SK-N-SH (cell line): ENCODE results near the gene C14orf180. TPM values are rescaled to one million over a fixed set of nuclear protein-coding genes. Genes with fewer than 3 reads are reported as not detected.

Experiments
- CTCF ChIA-PET: fragments of 300-600, 350-600 bp; formaldehyde crosslinking; extraction: SDS; loops from one replicate; lab custom pipeline; 2021; lab: Yijun Ruan, JAX
- POLR2A ChIA-PET: fragments of 350-600 bp; sonication (Branson Sonifier 250); formaldehyde crosslinking; extraction: SDS; loops from one replicate; lab custom pipeline; 2020; ENCODE audit warnings: antibody characterized with exemption, inconsistent platforms; lab: Yijun Ruan, JAX
- DNase-seq: peaks from one replicate; pipeline ENCODE4 v3.0.0; 2012
- H2AFZ ChIP-seq: fragments of 200-600 bp; sonication (generic); 2 replicates; pipeline ENCODE4 v1.8.1; 2016; ENCODE audit warnings: antibody characterized with exemption, mild to moderate bottlenecking, low read depth
- H3F3A ChIP-seq: fragments of 200-600 bp; sonication (generic); replicated peaks from 2 replicates; pipeline ENCODE3; 2016; ENCODE audit warnings: antibody characterized with exemption, mild to moderate bottlenecking; ENCODE audit not compliant: insufficient read depth
- H3K27ac ChIP-seq, 2 experiments: fragments of 200-500 bp in 1 of 2; fragments of 200-600 bp in 1 of 2; sonication (Bioruptor generic) in 1 of 2; sonication (generic), shearing (Covaris generic) in 1 of 2; 2 replicates each; pipeline versions ENCODE4 v1.5.1 to v1.6.1; 2014 to 2016; ENCODE audit warnings: low read depth in 2 of 2, inconsistent platforms in 1 of 2, low read length in 1 of 2, mild to moderate bottlenecking in 1 of 2, mixed read lengths in 1 of 2
- H3K27me3 ChIP-seq: fragments of 200-600 bp; sonication (generic), shearing (Covaris generic); 2 replicates; pipeline ENCODE4 v1.6.1; 2016; ENCODE audit warnings: mixed run types; ENCODE audit not compliant: insufficient read depth
- H3K36me3 ChIP-seq, 2 experiments: fragments of 200-500 bp in 1 of 2; fragments of 200-600 bp in 1 of 2; sonication (Bioruptor generic) in 1 of 2; sonication (generic) in 1 of 2; replicated peaks in 1 of 2; 2 replicates each; pipeline versions ENCODE3 to v1.5.1; 2014 to 2016; ENCODE audit warnings: low read length in 1 of 2, mild to moderate bottlenecking in 1 of 2; ENCODE audit not compliant: insufficient read depth in 2 of 2, control insufficient read depth in 1 of 2
- H3K4me1 ChIP-seq, 2 experiments: fragments of 200-500 bp in 1 of 2; fragments of 200-600 bp in 1 of 2; sonication (Bioruptor generic) in 1 of 2; sonication (generic), shearing (Covaris generic) in 1 of 2; 2 replicates each; pipeline versions ENCODE4 v1.5.1 to v1.6.1; 2014 to 2016; ENCODE audit warnings: low read depth in 1 of 2, low read length in 1 of 2, mixed run types in 1 of 2; ENCODE audit not compliant: insufficient read depth in 2 of 2, control insufficient read depth in 1 of 2
- H3K4me2 ChIP-seq: fragments of 200-600 bp; sonication (generic), shearing (Covaris generic); 2 replicates; pipeline ENCODE4 v1.6.1; 2017; ENCODE audit warnings: mixed run types
- H3K4me3 ChIP-seq, 2 experiments: fragments of 200-500 bp in 1 of 2; fragments of 200-600 bp in 1 of 2; sonication (Bioruptor generic) in 1 of 2; sonication (generic), shearing (Covaris generic) in 1 of 2; 2 replicates each; pipeline versions ENCODE4 v1.5.1 to v1.8.1; 2014 to 2016; ENCODE audit warnings: low read depth in 2 of 2, inconsistent platforms in 1 of 2, low read length in 1 of 2, mild to moderate bottlenecking in 1 of 2, mixed read lengths in 1 of 2, moderate library complexity in 1 of 2
- H3K79me2 ChIP-seq: fragments of 200-600 bp; sonication (generic); 2 replicates; pipeline ENCODE4 v1.8.1; 2017; ENCODE audit warnings: mild to moderate bottlenecking; ENCODE audit not compliant: insufficient read depth
- H3K9ac ChIP-seq: fragments of 200-600 bp; sonication (generic); 2 replicates; pipeline ENCODE4 v1.6.1; 2017; ENCODE audit warnings: mixed run types
- H3K9me2 ChIP-seq: fragments of 200-600 bp; sonication (generic); 2 replicates; pipeline ENCODE4 v1.6.1; 2017; ENCODE audit warnings: mixed run types
- H3K9me3 ChIP-seq: fragments of 200-600 bp; sonication (generic); 2 replicates; pipeline ENCODE4 v1.6.1; 2017; ENCODE audit warnings: mixed run types, mild to moderate bottlenecking, moderate library complexity
- H4K20me1 ChIP-seq: fragments of 200-600 bp; sonication (generic); 2 replicates; pipeline ENCODE4 v1.6.1; 2017; ENCODE audit warnings: mild to moderate bottlenecking, mixed run types; ENCODE audit not compliant: insufficient read depth
- CHD2 ChIP-seq: fragments of 150-350 bp; IDR thresholded peaks from 2 replicates; pipeline ENCODE4 v1.6.1; 2018; ENCODE audit warnings: low read length; ENCODE audit not compliant: partially characterized antibody
- CTCF ChIP-seq: fragments of 200-600 bp; sonication (generic); IDR thresholded peaks from 2 replicates; pipeline ENCODE4 v1.6.1; 2017; ENCODE audit warnings: antibody characterized with exemption, mild to moderate bottlenecking, moderate library complexity
- EZH2phosphoT487 ChIP-seq: fragments of 200-600 bp; sonication (generic); IDR thresholded peaks from 2 replicates; pipeline ENCODE4 v1.6.1; 2017; ENCODE audit warnings: low read depth, mixed run types, mild to moderate bottlenecking, antibody characterized with exemption, moderate library complexity, borderline replicate concordance
- GABPA ChIP-seq: IDR thresholded peaks from 2 replicates; pipeline ENCODE4 v1.4.0; 2012; ENCODE audit warnings: low read depth, mild to moderate bottlenecking
- JUND ChIP-seq: IDR thresholded peaks from 2 replicates; pipeline ENCODE4 v1.4.0; 2012
- MAX ChIP-seq: IDR thresholded peaks from 2 replicates; pipeline ENCODE4 v1.4.0; 2012; ENCODE audit warnings: low read depth
- PBX3 ChIP-seq: IDR thresholded peaks from 2 replicates; pipeline ENCODE4; 2012
- POLR2AphosphoS5 ChIP-seq: IDR thresholded peaks from 2 replicates; pipeline ENCODE4 v1.6.1; 2012; ENCODE audit warnings: low read depth, low read length
- RAD21 ChIP-seq: IDR thresholded peaks from 2 replicates; pipeline ENCODE4 v1.6.1; 2012; ENCODE audit warnings: mild to moderate bottlenecking, low read length
- RFX5 ChIP-seq: IDR thresholded peaks from 2 replicates; pipeline ENCODE4 v1.6.1; 2012; ENCODE audit warnings: mild to moderate bottlenecking, improper control_type of control experiment, low read length
- SMC3 ChIP-seq: IDR thresholded peaks from 2 replicates; pipeline ENCODE4 v1.6.1; 2012; ENCODE audit warnings: low read depth, low read length, improper control_type of control experiment
- WGBS: methylation state at CpG from one replicate; pipeline ENCODE4 v1.1.6; 2017; ENCODE audit warnings: low lambda C conversion rate; 5-methylcytosine and 5-hydroxymethylcytosine counted together
- polyA plus RNA-seq, 3 experiments: library from polyadenylated mRNA; depleted of rRNA; stranded (reverse); fragments of >200 nt; gene quantifications; 2 replicates each; pipeline ENCODE4 v1.2.3, GENCODE V29; 2012

The C14orf180 gene
- polyA plus RNA-seq, 1 of the 3 experiments (the other 2 are of a cell fraction), result not detected

GRCh38 chr14:104563742-104564615 is 15.6 kb upstream of the C14orf180 start (continued):
- TF ChIP-seq POLR2AphosphoS5, result no peak
- TF ChIP-seq GABPA, result no peak
- TF ChIP-seq PBX3, result no peak
- peak; percentile 78 for TF ChIP-seq CTCF
- TF ChIP-seq RAD21, result peak; percentile 94

- Histone ChIP-seq H3K9me2 (no peaks in the 10 kb centered on the region), H3K4me1 (peaks cover 0 to 75% of the 10 kb centered on the region in 2 experiments; a peak in 1 of 4 replicates)
- POLR2A ChIA-PET, result interaction anchor here (0.7 to 1.9 kb wide), 7 partner anchors 12 to 427 kb away, joined by 3 to 4 read pairs (median 3); no protein-coding TSS in a partner anchor
- DNase-seq, result no peak
- no peak for TF ChIP-seq MAX
- TF ChIP-seq SMC3, result no peak
- no peak for TF ChIP-seq CHD2
- no peak for TF ChIP-seq RFX5
- no peak for TF ChIP-seq JUND
- no peak for TF ChIP-seq EZH2phosphoT487
- TF ChIP-seq, all 33 proteins: peak for 0
- Histone ChIP-seq H3K79me2 (no peaks in the 10 kb centered on the region), H3K27ac (no peak overlapping the region), H3K4me3 (no peak overlapping the region), H3F3A (no peaks in the 10 kb centered on the region), H3K9me3 (no peaks in the 10 kb centered on the region), H3K27me3 (no peaks in the 10 kb centered on the region), H3K9ac (no peak overlapping the region), H2AFZ (no peak overlapping the region), H4K20me1 (no peaks in the 10 kb centered on the region), H3K4me2 (no peak overlapping the region), H3K36me3 (no peaks in the 10 kb centered on the region)
- WGBS, result 58% methylated on average over 12 of the region's 30 CpGs
- CTCF ChIA-PET, result interaction anchor here (0.6 to 8.9 kb wide), 97 partner anchors 8 to 495 kb away, joined by 3 to 96 read pairs (median 5); partner anchors contain the start of gene C14orf180
Observed at GRCh38 chr14:104564744-104565679, 14.6 kb upstream of the C14orf180 start.
